Naive thymus-derived CD4-positive, alpha-beta T cell (primary cell): Measurements from ENCODE around the gene FMNL2. TPM values are rescaled to one million over a fixed set of nuclear protein-coding genes. Genes with fewer than 3 reads are reported as not detected.
A peak's percentile ranks its signal among the peaks of the same experiment; 100 is the strongest.

ENCODE experiments used
- ATAC-seq: fragments of 150-1000 bp; cut with Tn5 transposase; 2 replicates; pipeline ENCODE4 v1.10.0; 2021; ENCODE audit warnings: mild to moderate bottlenecking, moderate library complexity
- CTCF ChIA-PET: fragments of 350-600 bp; sonication (Branson Sonifier 250); formaldehyde crosslinking; loops from one replicate; lab custom pipeline; 2021; ENCODE audit warnings: antibody characterized with exemption; lab: Charles Lee
- POLR2A ChIA-PET: fragments of 350-600 bp; sonication (Branson Sonifier 250); formaldehyde crosslinking; loops from one replicate; lab custom pipeline; 2021; ENCODE audit warnings: antibody characterized with exemption, inconsistent platforms; lab: Charles Lee
- DNase-seq, 9 donors: peaks; one replicate each; pipeline versions ENCODE4 v3.0.0 to v3.0.0-alpha.2; 2020 to 2022; ENCODE audit warnings: mixed read lengths in 1 of 9
- H3K27ac ChIP-seq: one replicate; pipeline ENCODE4 v1.7.0; 2013; ENCODE audit warnings: mild to moderate bottlenecking, low read depth, low read length, moderate library complexity
- H3K27me3 ChIP-seq, 2 donors: one replicate each; pipeline ENCODE4 v1.7.0; 2013; ENCODE audit warnings: low read length in 2 of 2, mild to moderate bottlenecking in 2 of 2, moderate library complexity in 2 of 2; ENCODE audit not compliant: control insufficient read depth in 2 of 2, insufficient read depth in 2 of 2
- H3K36me3 ChIP-seq, 3 experiments: 1 replicate in 2 of 3; 2 replicates in 1 of 3; pipeline ENCODE4 v1.7.0; 2013; ENCODE audit warnings: low read length in 3 of 3, mild to moderate bottlenecking in 3 of 3, moderate library complexity in 1 of 3; ENCODE audit not compliant: insufficient read depth in 3 of 3, control insufficient read depth in 2 of 3
- H3K4me1 ChIP-seq, 2 donors: one replicate each; pipeline ENCODE4 v1.7.0; 2013; ENCODE audit warnings: low read length in 2 of 2, mild to moderate bottlenecking in 2 of 2, moderate library complexity in 1 of 2; ENCODE audit not compliant: control insufficient read depth in 2 of 2, insufficient read depth in 2 of 2
- H3K4me3 ChIP-seq: 2 replicates; pipeline ENCODE4 v1.7.0; 2013; ENCODE audit warnings: mild to moderate bottlenecking, low read length
- H3K9me3 ChIP-seq, 3 experiments: 1 replicate in 2 of 3; 2 replicates in 1 of 3; pipeline ENCODE4 v1.7.0; 2013; ENCODE audit warnings: low read length in 3 of 3; ENCODE audit not compliant: control insufficient read depth in 2 of 3
- H3K27ac Mint-ChIP-seq, 9 donors: one replicate each; pipeline ENCODE4 v1.8.0; 2020 to 2022; ENCODE audit warnings: mixed read lengths in 9 of 9, mild to moderate bottlenecking in 8 of 9, moderate library complexity in 5 of 9, inconsistent platforms in 2 of 9
- H3K27me3 Mint-ChIP-seq, 5 donors: one replicate each; pipeline ENCODE4 v1.8.0; 2021 to 2022; ENCODE audit warnings: mixed read lengths in 5 of 5, mild to moderate bottlenecking in 1 of 5
- H3K36me3 Mint-ChIP-seq, 5 donors: one replicate each; pipeline ENCODE4 v1.8.0; 2020 to 2022; ENCODE audit warnings: mixed read lengths in 5 of 5, mild to moderate bottlenecking in 3 of 5, inconsistent platforms in 1 of 5
- H3K4me1 Mint-ChIP-seq, 7 donors: one replicate each; pipeline ENCODE4 v1.8.0; 2020 to 2022; ENCODE audit warnings: mixed read lengths in 7 of 7, mild to moderate bottlenecking in 3 of 7, inconsistent platforms in 1 of 7
- H3K4me3 Mint-ChIP-seq, 10 donors: one replicate each; pipeline ENCODE4 v1.8.0; 2020 to 2022; ENCODE audit warnings: mild to moderate bottlenecking in 10 of 10, mixed read lengths in 10 of 10, moderate library complexity in 6 of 10, inconsistent platforms in 2 of 10
- H3K9me3 Mint-ChIP-seq, 11 donors: one replicate each; pipeline ENCODE4 v1.8.0; 2020 to 2022; ENCODE audit warnings: mixed read lengths in 11 of 11, mild to moderate bottlenecking in 4 of 11, inconsistent platforms in 1 of 11, moderate library complexity in 1 of 11
- intact Hi-C, 2 donors: fragments of 100-400 bp; cut with micrococcal nuclease; formaldehyde crosslinking; loops; one replicate each; pipeline ENCODE4 v1.15.1; 2023
- polyA plus RNA-seq, 2 donors: library from polyadenylated mRNA; unstranded; fragments of 300-500 nt; fragmentation: Illumina TruSeq; gene quantifications; one replicate each; pipeline ENCODE4 v1.2.3, GENCODE V29; 2021
- total RNA-seq, 6 experiments: library from RNA in 5 of 6; stranded (reverse) in 5 of 6; gene quantifications; 1 replicate in 5 of 6; 2 replicates in 1 of 6; pipeline ENCODE4 v1.2.3 and lab custom pipeline; 2021 to 2026

The FMNL2 gene
- total and polyA plus RNA-seq, 7 experiments from 2014 or later = 0.16 to 2.7 (median 1.2) TPM

DNA sequence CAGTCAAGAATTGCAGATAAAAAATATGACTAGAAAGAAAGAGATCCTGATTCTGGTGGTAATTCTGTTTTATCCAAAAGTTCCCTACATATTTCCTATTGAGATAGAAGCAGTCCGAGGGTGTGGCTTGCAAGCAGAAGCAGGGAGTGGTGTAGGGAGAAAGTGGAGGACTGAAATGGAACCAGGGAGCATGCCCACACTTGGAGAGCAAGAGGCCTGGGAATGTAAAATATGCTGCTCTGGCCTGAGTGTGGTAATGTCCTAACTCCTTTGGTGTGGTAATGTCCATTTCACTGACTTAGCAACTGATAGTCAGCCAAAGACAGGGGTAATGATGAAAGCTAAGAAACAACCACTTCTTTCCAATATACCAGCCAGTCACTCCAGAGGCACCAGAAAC, 30.1 kb upstream of the FMNL2 start:
- DNase-seq (no peak), ATAC-seq (no peak)
- Histone ChIP-seq H3K27me3 (no peaks in the 10 kb centered on the region), H3K27ac (no peak overlapping the region), H3K36me3 (no peaks in the 10 kb centered on the region), H3K4me1 (no peaks in the 10 kb centered on the region), H3K4me3 (no peak overlapping the region), H3K9me3 (no peaks in the 10 kb centered on the region)
- Mint-ChIP-seq H3K27me3 (peaks cover 0 to 44% (median 17%) of the 10 kb centered on the region in 5 donors), H3K27ac (no peak overlapping the region), H3K9me3 (peaks cover 0 to 7% (median 0%) of the 10 kb centered on the region in 11 donors), H3K36me3 (no peaks in the 10 kb centered on the region), H3K4me1 (no peaks in the 10 kb centered on the region), H3K4me3 (no peak overlapping the region)
- intact Hi-C loops = no loop called here
- CTCF ChIA-PET = interaction anchor here (0.8 kb wide), 1 partner anchor 580 kb away, joined by 3 read pairs; no protein-coding TSS in a partner anchor
- POLR2A ChIA-PET = no interaction called here

- ATAC-seq = no peak
- CTCF ChIA-PET = no interaction called here
- Mint-ChIP-seq H3K9me3 (peaks cover 0 to 3% (median 0%) of the 10 kb centered on the region in 11 donors), H3K27me3 (peaks cover 0 to 27% (median 10%) of the 10 kb centered on the region in 5 donors), H3K27ac (no peak overlapping the region), H3K4me1 (peaks cover 0 to 2% (median 0%) of the 10 kb centered on the region in 7 donors), H3K4me3 (no peak overlapping the region), H3K36me3 (no peaks in the 10 kb centered on the region)
- intact Hi-C loops = no loop called here
- Histone ChIP-seq H3K4me3 (no peak overlapping the region), H3K36me3 (no peaks in the 10 kb centered on the region), H3K4me1 (no peaks in the 10 kb centered on the region), H3K9me3 (no peaks in the 10 kb centered on the region), H3K27ac (no peak overlapping the region), H3K27me3 (no peaks in the 10 kb centered on the region)
- DNase-seq = no peak
- POLR2A ChIA-PET = no interaction called here
Measured at GRCh38 chr2:152307863-152308262, 27.1 kb upstream of the FMNL2 start.

GRCh38 chr2:152309352-152310214, 25.4 kb upstream of the FMNL2 start:
- H3K4me3 ChIP-seq = no peak overlapping the region
- H3K36me3 ChIP-seq = no peaks in the 10 kb centered on the region
- H3K27ac ChIP-seq = no peak overlapping the region
- H3K4me1 ChIP-seq = no peaks in the 10 kb centered on the region
- Mint-ChIP-seq H3K36me3 (no peaks in the 10 kb centered on the region), H3K4me1 (peaks cover 0 to 2% (median 0%) of the 10 kb centered on the region in 7 donors), H3K27ac (no peak overlapping the region), H3K9me3 (no peaks in the 10 kb centered on the region), H3K4me3 (no peak overlapping the region), H3K27me3 (peaks cover 0 to 14% (median 5%) of the 10 kb centered on the region in 5 donors)
- H3K27me3 ChIP-seq = no peaks in the 10 kb centered on the region
- CTCF ChIA-PET = no interaction called here
- no peaks in the 10 kb centered on the region for H3K9me3 ChIP-seq
- POLR2A ChIA-PET = no interaction called here
- ATAC-seq = no peak
- intact Hi-C loops = no loop called here
- no peak for DNase-seq

DNA sequence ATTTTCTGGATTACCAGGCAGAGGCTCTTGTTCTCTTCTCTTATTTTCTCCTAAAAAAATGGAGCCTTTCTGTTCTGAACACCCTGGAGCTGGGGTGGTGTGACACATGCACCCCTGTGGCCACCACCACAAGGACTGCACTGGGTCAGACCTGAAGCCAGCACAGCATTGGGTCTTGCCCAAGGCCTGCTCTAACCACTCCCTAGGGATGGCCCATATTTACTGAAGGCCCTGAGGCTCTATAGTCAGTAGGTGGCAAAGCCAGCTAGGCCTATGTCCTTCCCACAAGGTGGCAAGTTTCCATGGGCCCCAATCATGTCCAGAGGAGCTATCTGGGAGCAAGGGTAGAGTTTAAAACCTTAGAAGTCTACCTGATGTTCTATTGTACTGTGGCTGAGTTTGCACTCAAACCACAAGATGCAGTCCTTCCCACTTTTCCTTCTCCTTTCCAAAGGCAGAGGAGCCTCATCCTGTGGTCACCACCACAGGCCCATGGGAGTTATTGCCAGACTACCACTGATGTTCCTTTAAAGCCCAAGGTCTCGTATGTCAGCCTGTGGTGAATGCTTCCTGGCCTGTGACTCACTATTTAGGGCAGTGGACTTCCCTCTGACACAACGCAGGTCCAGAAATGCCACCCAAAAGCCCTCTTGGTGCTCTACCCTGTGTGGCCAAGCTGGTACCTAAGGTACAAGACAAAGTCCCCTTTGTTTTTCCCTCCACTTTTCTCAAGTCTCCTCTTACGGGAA, 15.0 kb upstream of the FMNL2 start:
- Mint-ChIP-seq H3K36me3 (no peaks in the 10 kb centered on the region), H3K4me3 (no peak overlapping the region), H3K4me1 (no peaks in the 10 kb centered on the region), H3K27ac (no peak overlapping the region), H3K27me3 (peaks cover 4 to 19% (median 17%) of the 10 kb centered on the region in 5 donors), H3K9me3 (peaks cover 0 to 16% (median 0%) of the 10 kb centered on the region in 11 donors)
- Histone ChIP-seq H3K4me3 (no peak overlapping the region), H3K4me1 (no peaks in the 10 kb centered on the region), H3K27ac (no peak overlapping the region), H3K36me3 (no peaks in the 10 kb centered on the region), H3K27me3 (no peaks in the 10 kb centered on the region), H3K9me3 (no peaks in the 10 kb centered on the region)
- ChIA-PET CTCF (no interaction called here), POLR2A (no interaction called here)
- ATAC-seq (peak; percentile 45), DNase-seq (no peak)
- intact Hi-C loops = no loop called here

GRCh38 chr2:152320814-152321213, 14.2 kb upstream of the FMNL2 start:
- ChIA-PET CTCF (no interaction called here), POLR2A (no interaction called here)
- Mint-ChIP-seq H3K27ac (no peak overlapping the region), H3K4me1 (no peaks in the 10 kb centered on the region), H3K4me3 (no peak overlapping the region), H3K27me3 (peaks cover 8 to 20% (median 17%) of the 10 kb centered on the region in 5 donors), H3K36me3 (no peaks in the 10 kb centered on the region), H3K9me3 (peaks cover 0 to 16% (median 0%) of the 10 kb centered on the region in 11 donors)
- Histone ChIP-seq H3K9me3 (no peaks in the 10 kb centered on the region), H3K27ac (no peak overlapping the region), H3K4me1 (no peaks in the 10 kb centered on the region), H3K36me3 (no peaks in the 10 kb centered on the region), H3K27me3 (no peaks in the 10 kb centered on the region), H3K4me3 (no peak overlapping the region)
- DNase-seq (no peak), ATAC-seq (no peak)
- intact Hi-C loops = no loop called here

- no peaks in the 10 kb centered on the region for H3K9me3 ChIP-seq
- H3K27me3 ChIP-seq = no peaks in the 10 kb centered on the region
- H3K27ac ChIP-seq = no peak overlapping the region
- no peak overlapping the region for H3K4me3 ChIP-seq
- peaks cover 8 to 16% (median 13%) of the 10 kb centered on the region in 5 donors for H3K27me3 Mint-ChIP-seq
- DNase-seq (no peak), ATAC-seq (no peak)
- CTCF ChIA-PET = no interaction called here
- no peaks in the 10 kb centered on the region for H3K36me3 ChIP-seq
- no peak overlapping the region for H3K4me3 Mint-ChIP-seq
- H3K9me3 Mint-ChIP-seq = peaks cover 0 to 16% (median 0%) of the 10 kb centered on the region in 11 donors
- H3K4me1 ChIP-seq = no peaks in the 10 kb centered on the region
- intact Hi-C loops = no loop called here
- no peak overlapping the region for H3K27ac Mint-ChIP-seq
- POLR2A ChIA-PET = no interaction called here
- H3K36me3 Mint-ChIP-seq = no peaks in the 10 kb centered on the region
- peaks cover 0 to 2% (median 0%) of the 10 kb centered on the region in 7 donors for H3K4me1 Mint-ChIP-seq
Measured at GRCh38 chr2:152322222-152322621, 12.8 kb upstream of the FMNL2 start.
